Right atrium auricular region (tissue), 2 donors: ENCODE data around the gene PNPLA7. TPM values are rescaled to one million over a fixed set of nuclear protein-coding genes. Genes with fewer than 3 reads are reported as not detected.

Experiments used
- DNase-seq: peaks from one replicate; pipeline ENCODE4 v3.0.0-alpha.2; 2019; ENCODE audit warnings: low spot score
- H3K27ac ChIP-seq, 2 donors: fragments of 200-600 bp; sonication (generic); 1 replicate in 1 of 2; 2 replicates in 1 of 2; pipeline ENCODE4 v1.5.1; 2016 to 2019
- H3K27me3 ChIP-seq, 2 donors: fragments of 200-600 bp; sonication (generic); one replicate each; pipeline versions ENCODE4 v1.5.1 to v1.6.0; 2017 to 2019
- H3K36me3 ChIP-seq: fragments of 200-600 bp; sonication (generic); one replicate; pipeline ENCODE4 v1.5.1; 2016
- H3K4me1 ChIP-seq, 2 donors: fragments of 200-600 bp; sonication (generic); one replicate each; pipeline versions ENCODE4 v1.5.1 to v1.6.0; 2017 to 2019
- H3K4me3 ChIP-seq, 2 donors: fragments of 200-600 bp; sonication (generic); 1 replicate in 1 of 2; 2 replicates in 1 of 2; pipeline ENCODE4 v1.5.1; 2017 to 2019; ENCODE audit warnings: mild to moderate bottlenecking in 1 of 2, moderate library complexity in 1 of 2
- H3K9me3 ChIP-seq, 2 donors: fragments of 200-600 bp; sonication (generic); one replicate each; pipeline ENCODE4 v1.5.1; 2019
- CTCF ChIP-seq, 2 donors: fragments of 200-600 bp; sonication (generic); IDR thresholded peaks; one replicate each; pipeline ENCODE4 v1.5.1; 2019; ENCODE audit warnings: antibody characterized with exemption in 2 of 2
- total RNA-seq, 2 donors: library from RNA; depleted of rRNA; stranded (reverse); fragments of >200 nt; gene quantifications; one replicate each; pipeline ENCODE4 v1.1.0, GENCODE V29; 2016

Gene PNPLA7
- total RNA-seq, 2 donors from 2014 or later = 4.4 to 4.6 TPM

GRCh38 chr9:137465000-137465719 is 85.0 kb downstream of the PNPLA7 start:
- TF ChIP-seq CTCF (IDR thresholded peaks at IDR 0.05) = no peak
- no peak overlapping the region for H3K27ac ChIP-seq
- H3K9me3 ChIP-seq = no peaks in the 10 kb centered on the region
- H3K36me3 ChIP-seq = no peaks in the 10 kb centered on the region
- H3K4me3 ChIP-seq = no peak overlapping the region
- no peak for DNase-seq
- peaks cover 0 to 1% of the 10 kb centered on the region in 2 donors for H3K4me1 ChIP-seq
- no peaks in the 10 kb centered on the region for H3K27me3 ChIP-seq

- H3K36me3 ChIP-seq = no peaks in the 10 kb centered on the region
- DNase-seq = no peak
- no peaks in the 10 kb centered on the region for H3K27me3 ChIP-seq
- no peak overlapping the region for H3K27ac ChIP-seq
- H3K9me3 ChIP-seq = no peaks in the 10 kb centered on the region
- H3K4me3 ChIP-seq = no peak overlapping the region
- peaks cover 0 to 8% of the 10 kb centered on the region in 2 donors for H3K4me1 ChIP-seq
- no peak for TF ChIP-seq CTCF (IDR thresholded peaks at IDR 0.05)
Measured at GRCh38 chr9:137464291-137464999, 85.8 kb downstream of the PNPLA7 start.

- Histone ChIP-seq H3K9me3 (no peaks in the 10 kb centered on the region), H3K36me3 (no peaks in the 10 kb centered on the region), H3K4me3 (no peak overlapping the region), H3K27me3 (no peaks in the 10 kb centered on the region), H3K4me1 (peaks cover 0 to 10% of the 10 kb centered on the region in 2 donors), H3K27ac (no peak overlapping the region)
- no peak for TF ChIP-seq CTCF (IDR thresholded peaks at IDR 0.05)
- no peak for DNase-seq
Measured at GRCh38 chr9:137463931-137464290, 86.3 kb downstream of the PNPLA7 start.

GRCh38 chr9:137462986-137463930 is 86.9 kb downstream of the PNPLA7 start:
- no peak for DNase-seq
- no peak for TF ChIP-seq CTCF (IDR thresholded peaks at IDR 0.05)

GRCh38 chr9:137462396-137462985 is 87.7 kb downstream of the PNPLA7 start:
- no peak overlapping the region for H3K27ac ChIP-seq
- no peak for DNase-seq
- no peak overlapping the region for H3K4me3 ChIP-seq
- TF ChIP-seq CTCF (IDR thresholded peaks at IDR 0.05) = no peak
- peaks cover 0 to 22% of the 10 kb centered on the region in 2 donors for H3K4me1 ChIP-seq
- no peaks in the 10 kb centered on the region for H3K9me3 ChIP-seq
- no peaks in the 10 kb centered on the region for H3K27me3 ChIP-seq
- no peaks in the 10 kb centered on the region for H3K36me3 ChIP-seq

More at GRCh38 chr9:137462986-137463930, 86.9 kb downstream of the PNPLA7 start:
- H3K9me3 ChIP-seq = no peaks in the 10 kb centered on the region
- H3K36me3 ChIP-seq = no peaks in the 10 kb centered on the region
- no peaks in the 10 kb centered on the region for H3K27me3 ChIP-seq
- H3K27ac ChIP-seq = no peak overlapping the region
- H3K4me1 ChIP-seq = peaks cover 0 to 16% of the 10 kb centered on the region in 2 donors
- no peak overlapping the region for H3K4me3 ChIP-seq
